Kidney (tissue), 14 donors: ENCODE data around the gene C1orf174. TPM values are rescaled to one million over a fixed set of nuclear protein-coding genes. Genes with fewer than 3 reads are reported as not detected.

Experiments used
- DNase-seq, 5 donors: peaks; one replicate each; pipeline ENCODE4 v3.0.0-alpha.2; 2013 to 2020
- FAIRE-seq: peaks from 2 replicates; lab custom pipeline; 2012; peaks lifted over from hg19 to GRCh38; lab: Jason Lieb, UNC
- H3K27ac ChIP-seq, 2 donors: one replicate each; pipeline ENCODE4 v1.7.0; 2013; ENCODE audit warnings: low read depth in 2 of 2, low read length in 2 of 2, inconsistent platforms in 1 of 2
- H3K27me3 ChIP-seq: one replicate; pipeline ENCODE4 v1.7.1; 2013; ENCODE audit warnings: low read length, inconsistent platforms; ENCODE audit not compliant: control insufficient read depth, insufficient read depth
- H3K36me3 ChIP-seq, 3 donors: one replicate each; pipeline versions ENCODE4 v1.7.0 to v1.7.1; 2013; ENCODE audit warnings: low read length in 3 of 3, control low read depth in 1 of 3, inconsistent platforms in 1 of 3; ENCODE audit not compliant: insufficient read depth in 3 of 3, control insufficient read depth in 2 of 3
- H3K4me1 ChIP-seq, 3 donors: one replicate each; pipeline versions ENCODE4 v1.7.0 to v1.7.1; 2013; ENCODE audit warnings: low read length in 3 of 3, inconsistent platforms in 1 of 3, low read depth in 1 of 3; ENCODE audit not compliant: control insufficient read depth in 2 of 3, insufficient read depth in 2 of 3
- H3K4me3 ChIP-seq, 3 donors: one replicate each; pipeline versions ENCODE4 v1.7.0 to v1.8.1; 2013; ENCODE audit warnings: low read length in 3 of 3, control low read depth in 1 of 3, inconsistent platforms in 1 of 3
- H3K9ac ChIP-seq, 3 donors: one replicate each; pipeline versions ENCODE4 v1.7.0 to v1.7.1; 2013; ENCODE audit warnings: low read length in 3 of 3, control low read depth in 1 of 3, inconsistent platforms in 1 of 3
- H3K9me3 ChIP-seq, 3 donors: one replicate each; pipeline versions ENCODE4 v1.7.0 to v1.7.1; 2013; ENCODE audit warnings: low read length in 3 of 3, control low read depth in 1 of 3, inconsistent platforms in 1 of 3; ENCODE audit not compliant: control insufficient read depth in 2 of 3, insufficient read depth in 1 of 3
- CTCF ChIP-seq: IDR thresholded peaks from 3 replicates; pipeline ENCODE4 v1.5.1; 2012; ENCODE audit warnings: mild to moderate bottlenecking, moderate library complexity, borderline replicate concordance; ENCODE audit not compliant: insufficient read depth; ENCODE audit errors: extremely low read depth
- intact Hi-C: fragments of 100-400 bp; cut with DNase I; formaldehyde crosslinking; loops from one replicate; pipeline ENCODE4 v1.11.1; 2022
- polyA plus RNA-seq: library from polyadenylated mRNA; stranded (reverse); fragments of 350-450 nt; fragmentation: Illumina TruSeq; extraction: RNeasy Lipid Tissue Mini Kit (QIAGEN cat#74804); gene quantifications from one replicate; pipeline ENCODE4 v1.2.3, GENCODE V29; 2014; ENCODE audit warnings: low read depth, low replicate concordance; ENCODE audit not compliant: insufficient read depth
- total RNA-seq: library from RNA; stranded (reverse); fragmentation: NEBNext Ultra II Directional; extraction: Animal tissue kit (Norgen Biotek cat#: 25700); gene quantifications from one replicate; pipeline ENCODE4 v1.2.1, GENCODE V29; 2021
- donor health status: control.
- donor health status: control.
- donor health status: control.
- donor health status: control.
- donor health status: control.
- donor health status: DM: yes; HTN: yes; CAD: no.
- donor health status: Normal renal cell carcinoma (clear cell type).

The C1orf174 gene
- total and polyA plus RNA-seq, 2 donors from 2014 or later: 15.9 to 16.8 TPM

- Histone ChIP-seq H3K36me3 (no peaks in the 10 kb centered on the region), H3K9me3 (no peaks in the 10 kb centered on the region), H3K4me1 (peaks cover 0 to 4% (median 2%) of the 10 kb centered on the region in 3 donors), H3K4me3 (no peak overlapping the region), H3K9ac (no peak overlapping the region), H3K27me3 (no peaks in the 10 kb centered on the region), H3K27ac (no peak overlapping the region)
- FAIRE-seq (no peak), DNase-seq (peak in 1 of 5 donors; percentile 36)
- TF ChIP-seq CTCF: no peak
- intact Hi-C loops: no loop called here
These were observed 8.9 kb upstream of the C1orf174 start for GRCh38 chr1:3908886-3909517.

DNA sequence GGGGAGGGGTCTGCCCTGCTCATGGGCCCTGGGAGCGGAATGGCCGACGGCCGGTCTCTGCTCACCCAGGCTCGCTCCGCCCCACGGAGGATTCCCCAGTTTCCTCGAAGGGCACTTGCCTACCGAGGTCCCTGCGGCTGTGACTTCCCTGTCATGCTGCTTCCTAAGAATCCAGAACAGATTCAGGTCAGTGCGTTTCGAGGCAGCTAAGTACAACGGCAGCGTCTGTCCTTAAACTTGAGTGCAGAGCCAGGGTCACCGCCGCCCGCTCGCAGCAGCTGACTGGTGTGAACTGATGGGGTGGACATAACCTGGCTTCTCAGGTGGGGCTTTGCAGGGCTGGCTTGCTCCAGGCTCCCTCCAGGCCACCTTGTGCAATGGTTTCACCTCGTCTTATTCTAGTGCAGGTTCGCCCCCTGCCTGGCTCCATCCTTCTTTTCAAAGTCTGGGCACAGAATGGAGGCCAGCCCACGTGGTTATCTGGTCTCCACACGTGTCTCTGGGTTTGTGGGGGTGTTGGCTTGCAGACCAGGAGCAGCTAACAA, 7.6 kb upstream of the C1orf174 start:
- no peak for FAIRE-seq

DNA sequence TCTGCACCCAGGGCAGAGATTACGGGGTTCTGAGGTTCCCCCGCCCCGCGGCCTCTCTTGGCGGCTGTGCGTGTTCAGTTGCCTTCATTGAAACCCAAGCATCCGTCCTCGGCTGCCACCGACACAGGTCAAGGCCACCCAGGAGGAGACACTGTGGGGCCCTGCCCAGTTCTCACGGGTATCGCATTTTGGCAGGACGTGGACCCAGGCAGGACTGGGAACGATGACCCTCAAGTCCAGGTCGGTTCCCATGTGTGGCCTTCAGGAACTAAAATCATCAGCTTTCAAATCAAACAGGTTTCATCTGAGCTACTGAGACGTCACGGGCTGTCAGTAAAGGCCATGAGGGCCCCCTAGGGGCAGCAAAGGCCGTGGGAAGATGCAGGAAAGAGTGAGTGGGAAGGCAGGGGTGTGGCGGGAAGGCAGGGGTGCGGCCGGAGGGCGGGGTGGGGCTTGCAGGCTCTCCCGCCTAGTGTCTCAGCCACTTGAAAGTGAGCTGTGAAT, 7.0 kb upstream of the C1orf174 start:
- intact Hi-C loops: no loop called here
- H3K4me1 ChIP-seq: peaks cover 0 to 19% (median 9%) of the 10 kb centered on the region in 3 donors
- no peaks in the 10 kb centered on the region for H3K9me3 ChIP-seq
- no peaks in the 10 kb centered on the region for H3K36me3 ChIP-seq
- no peak overlapping the region for H3K9ac ChIP-seq
- no peaks in the 10 kb centered on the region for H3K27me3 ChIP-seq
- DNase-seq (peak in 2 of 5 donors; percentile 21 to 70), FAIRE-seq (no peak)
- H3K27ac ChIP-seq: no peak overlapping the region
- no peak overlapping the region for H3K4me3 ChIP-seq
- TF ChIP-seq CTCF: no peak

More for the DNA sequence above, 7.6 kb upstream of the C1orf174 start:
- no peaks in the 10 kb centered on the region for H3K27me3 ChIP-seq
- no peak for TF ChIP-seq CTCF
- intact Hi-C loops: no loop called here
- DNase-seq: peak in 1 of 5 donors; percentile 59
- H3K4me3 ChIP-seq: no peak overlapping the region
- no peaks in the 10 kb centered on the region for H3K36me3 ChIP-seq
- H3K9me3 ChIP-seq: no peaks in the 10 kb centered on the region
- no peak overlapping the region for H3K27ac ChIP-seq
- H3K4me1 ChIP-seq: peaks cover 0 to 13% (median 6%) of the 10 kb centered on the region in 3 donors
- H3K9ac ChIP-seq: no peak overlapping the region
